Measurements from ENCODE around the gene PTPRR.
A peak's percentile ranks its signal among the peaks of the same experiment; 100 is the strongest.

Gene PTPRR

DNA sequence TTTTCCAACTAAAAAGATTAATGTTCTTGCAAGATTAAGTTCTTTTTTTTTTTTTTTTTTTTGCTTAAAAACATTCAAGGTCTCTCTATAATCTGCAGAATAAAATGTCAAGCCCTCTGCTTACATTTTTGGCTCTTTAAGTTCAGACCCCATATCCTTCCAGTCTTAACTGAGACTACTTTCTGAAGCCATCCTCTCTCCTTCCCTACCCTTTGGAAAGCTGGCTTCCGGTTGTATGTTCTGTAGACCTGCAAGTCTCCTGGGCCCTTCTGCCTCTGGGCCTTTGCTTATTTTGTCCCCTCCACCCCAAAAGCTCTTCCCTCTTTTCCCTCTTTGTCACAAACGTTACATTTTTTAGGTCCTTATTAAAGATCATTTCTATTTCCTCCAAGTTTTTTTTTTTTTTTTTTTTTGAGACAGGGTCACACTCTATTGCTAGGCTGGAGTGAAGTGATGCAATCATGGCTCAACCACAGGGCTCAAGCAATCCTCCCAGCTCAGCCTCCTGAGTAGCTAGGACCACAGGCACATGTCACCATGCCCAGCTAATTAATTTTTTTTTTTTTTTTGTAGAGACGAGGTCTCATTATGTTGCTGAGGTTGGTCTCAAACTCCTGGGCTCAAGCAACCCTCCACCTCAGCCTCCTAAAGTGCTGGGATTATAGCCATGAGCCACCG is 329.9 kb downstream of the PTPRR start:
- ATAC-seq (ENCODE audit: low read depth) (no peak), DNase-seq (ENCODE audit: low spot score in 2 of 2) (no peak)
- peaks cover 5% of the 10 kb centered on the region for H3K9me3 Mint-ChIP-seq
- no peak overlapping the region for H3K27ac Mint-ChIP-seq
- peaks cover 4% of the 10 kb centered on the region for H3K27me3 Mint-ChIP-seq
- H3K4me3 Mint-ChIP-seq = no peak overlapping the region
- peaks cover 3% of the 10 kb centered on the region for H3K4me1 Mint-ChIP-seq
- peaks cover 3% of the 10 kb centered on the region for H3K36me3 Mint-ChIP-seq

DNA sequence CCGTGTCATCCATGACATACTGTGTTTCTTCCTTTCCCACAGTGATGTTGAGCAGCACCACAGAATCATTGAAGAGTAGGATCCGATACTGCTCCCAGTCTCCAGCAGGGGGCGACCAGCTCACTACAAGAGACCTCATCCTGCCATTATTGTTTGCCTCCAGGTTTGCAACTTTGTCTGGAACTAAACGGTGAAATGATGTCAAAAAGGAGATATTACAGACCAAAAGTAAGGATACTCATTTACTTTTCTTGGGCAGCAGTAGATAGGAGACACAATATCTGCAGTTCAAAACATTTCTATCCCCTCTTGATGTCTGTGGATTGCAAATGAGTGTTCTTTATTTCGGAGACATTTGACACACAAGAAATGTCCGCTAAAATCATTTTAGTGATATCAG is 330.5 kb downstream of the PTPRR start:
- DNase-seq (ENCODE audit: low spot score in 2 of 2) (peak; percentile 18 to 21), ATAC-seq (ENCODE audit: low read depth) (peak; percentile 67)
- no peak overlapping the region for H3K27ac Mint-ChIP-seq
- peaks cover 3% of the 10 kb centered on the region for H3K4me1 Mint-ChIP-seq
- peaks cover 7% of the 10 kb centered on the region for H3K9me3 Mint-ChIP-seq
- peaks cover 3% of the 10 kb centered on the region for H3K36me3 Mint-ChIP-seq
- H3K27me3 Mint-ChIP-seq = peaks cover 5% of the 10 kb centered on the region
- no peak overlapping the region for H3K4me3 Mint-ChIP-seq

Measured in memory B cell (primary cell).